GM15510 (cell line): ENCODE measurements around the gene INSRR.

Source experiments
- POLR2A ChIP-seq: IDR thresholded peaks from 3 replicates; pipeline ENCODE4 v1.6.1; 2011; ENCODE audit warnings: borderline replicate concordance; ENCODE audit not compliant: insufficient read length; ENCODE audit errors: extremely low read depth

Gene INSRR

DNA sequence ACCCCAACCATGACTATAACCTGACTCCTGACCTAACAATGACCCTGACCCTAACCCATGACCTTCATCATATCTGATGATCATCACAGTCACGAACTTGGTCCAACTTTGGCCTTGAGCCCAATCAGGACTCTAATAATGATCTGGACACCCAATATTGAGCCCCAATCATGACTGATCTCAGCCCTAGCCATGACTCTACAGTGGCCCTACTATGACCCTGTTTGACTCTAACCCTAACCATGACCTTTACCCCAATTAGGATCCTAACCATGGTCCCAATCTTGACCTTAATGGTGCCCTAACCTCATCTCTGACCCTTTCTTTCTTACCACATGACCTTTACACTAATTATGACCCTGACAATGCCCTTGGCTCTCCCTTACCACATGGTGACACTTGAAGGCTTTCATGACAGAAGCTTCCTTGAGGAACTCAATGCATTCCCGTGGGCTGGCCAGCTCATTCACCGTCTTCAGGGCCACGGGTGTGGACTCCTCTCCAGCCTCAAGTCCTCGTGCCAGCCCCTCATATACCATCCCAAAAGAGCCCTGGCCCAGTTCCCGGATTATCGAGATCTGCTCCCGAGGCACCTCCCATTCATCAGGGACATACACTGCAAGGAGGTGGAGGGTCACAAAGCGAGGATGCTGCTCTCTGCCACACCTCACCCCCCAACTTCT lies 16.2 kb downstream of the INSRR start:
- no peak for TF ChIP-seq POLR2A

GRCh38 chr1:156841295-156841855 lies 17.5 kb downstream of the INSRR start:
- TF ChIP-seq POLR2A = no peak

DNA sequence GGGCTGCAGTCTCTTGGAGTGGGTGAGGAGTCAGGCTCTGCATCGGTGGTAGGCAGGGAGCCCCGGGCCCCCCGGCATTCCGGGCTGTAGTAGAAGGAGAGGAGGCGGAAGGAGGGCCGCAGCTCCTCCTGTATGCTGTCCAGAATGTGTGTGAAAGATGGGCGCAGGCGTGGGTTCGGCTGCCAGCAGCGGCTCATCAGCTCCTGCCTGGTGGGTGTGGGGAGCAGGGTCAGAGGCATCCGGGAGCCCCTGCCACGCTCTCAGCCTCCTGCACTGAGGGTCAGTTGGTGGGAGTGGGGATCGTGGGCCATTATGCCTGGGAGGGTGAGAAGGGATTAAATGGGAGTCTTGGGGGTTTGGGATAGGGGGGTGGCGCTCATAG lies 18.0 kb downstream of the INSRR start:
- no peak for TF ChIP-seq POLR2A

DNA sequence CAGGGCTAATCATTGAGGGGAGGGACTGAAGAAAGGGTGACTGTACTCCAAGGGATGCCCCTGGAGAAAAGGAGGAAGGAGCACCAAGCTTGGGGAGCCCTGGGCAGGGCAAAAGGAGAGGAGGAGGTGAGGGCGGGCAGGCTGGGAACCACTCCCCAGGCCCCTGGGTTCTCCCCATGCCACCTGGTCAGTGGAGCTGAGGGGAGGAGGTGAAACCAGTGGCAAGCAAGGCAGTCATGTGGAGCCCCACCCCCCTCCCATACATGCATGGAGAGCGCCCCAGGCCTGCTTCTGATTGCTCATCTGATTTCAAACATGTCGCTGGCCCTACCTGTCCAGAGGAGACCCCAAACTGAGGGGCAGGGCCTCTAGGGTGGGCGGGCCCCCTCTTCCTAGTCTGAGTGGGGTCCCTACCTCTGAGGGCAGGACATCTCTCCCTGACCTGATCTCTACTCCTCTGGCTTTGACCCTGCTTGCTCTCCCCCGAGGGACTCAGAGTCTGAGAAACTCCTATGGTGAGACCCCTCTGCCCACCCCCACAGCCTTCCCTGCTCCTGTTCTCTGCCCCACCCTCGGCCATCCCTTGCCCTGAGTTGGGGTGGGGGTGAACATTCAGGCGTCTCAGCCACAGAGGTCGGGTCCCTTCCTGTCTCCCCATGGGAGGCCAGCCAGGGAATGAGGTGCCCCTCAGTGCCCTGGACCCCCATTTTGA lies 18.6 kb downstream of the INSRR start:
- TF ChIP-seq POLR2A = no peak

DNA sequence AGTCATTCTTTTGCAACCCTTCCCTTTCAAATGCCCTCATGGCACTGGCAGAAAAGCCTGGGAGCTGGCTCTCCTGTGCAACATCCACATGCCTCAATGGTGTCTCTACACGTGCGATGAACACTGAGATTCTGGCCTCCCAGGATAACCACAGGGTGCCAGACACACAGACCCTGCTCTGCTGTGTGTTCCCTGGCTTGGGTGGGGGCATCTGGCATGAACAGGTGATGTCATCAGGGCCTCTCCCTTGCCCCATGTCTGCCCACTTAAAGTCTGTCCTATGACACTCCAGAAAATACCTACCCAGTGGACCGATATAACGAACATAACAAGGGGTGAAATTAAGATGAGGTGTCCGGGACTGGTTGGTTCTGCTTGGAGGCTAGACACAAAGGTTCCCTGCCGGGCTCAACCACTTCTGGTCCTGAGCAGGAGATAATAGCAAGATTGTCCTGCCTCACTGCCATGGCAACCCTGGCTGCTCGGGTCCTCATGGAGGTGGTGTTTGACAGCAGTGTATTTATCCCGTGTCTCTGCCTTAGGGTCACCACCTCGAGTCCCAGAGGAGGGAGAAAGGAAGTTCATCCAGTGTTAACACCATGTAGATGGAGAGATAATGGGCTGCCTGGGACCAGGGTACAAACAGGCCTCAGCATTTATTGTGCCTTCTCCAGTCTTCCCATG lies 19.3 kb downstream of the INSRR start:
- no peak for TF ChIP-seq POLR2A

DNA sequence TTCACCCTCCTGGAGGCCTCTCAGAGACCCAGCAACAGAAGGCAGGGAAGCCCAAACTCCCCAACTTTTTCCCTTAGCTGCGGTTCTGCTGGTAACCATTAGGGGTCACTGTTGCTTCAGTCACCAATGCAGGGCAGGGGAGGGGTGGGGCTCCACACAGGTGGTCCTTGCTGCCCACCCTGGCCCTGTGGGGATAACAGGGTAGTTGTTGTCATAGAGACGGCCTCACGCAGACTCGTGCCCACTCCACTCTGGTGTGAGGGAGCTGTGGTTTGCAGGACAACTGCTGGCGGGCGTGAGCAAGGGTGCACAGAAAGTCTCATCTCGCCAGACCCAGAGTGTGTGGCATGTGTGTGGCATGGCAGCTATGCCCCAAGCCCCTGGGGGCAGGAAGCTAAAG lies 19.9 kb downstream of the INSRR start:
- TF ChIP-seq POLR2A = no peak

DNA sequence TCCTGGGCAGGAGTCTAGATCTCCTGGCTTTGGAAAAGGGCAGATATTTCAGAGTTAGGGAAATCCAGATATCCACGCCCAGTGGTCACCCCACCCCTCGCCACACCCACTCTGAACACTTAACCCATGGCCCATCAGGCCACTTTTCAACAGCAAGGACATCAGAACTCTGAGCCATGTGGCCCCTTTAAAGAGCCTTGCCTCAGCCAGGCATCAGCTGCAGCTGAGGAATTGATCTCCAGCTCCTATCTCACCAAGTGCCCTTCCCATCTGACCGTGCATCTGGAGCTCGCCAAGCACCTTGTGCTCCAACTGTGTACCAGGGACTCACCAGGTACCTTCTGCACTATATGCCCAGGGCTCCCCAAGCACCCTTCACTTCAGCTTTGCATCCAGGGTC lies 22.0 kb downstream of the INSRR start:
- TF ChIP-seq POLR2A = no peak

- no peak for TF ChIP-seq POLR2A
Measured at GRCh38 chr1:156836041-156836654, 22.8 kb downstream of the INSRR start.

DNA sequence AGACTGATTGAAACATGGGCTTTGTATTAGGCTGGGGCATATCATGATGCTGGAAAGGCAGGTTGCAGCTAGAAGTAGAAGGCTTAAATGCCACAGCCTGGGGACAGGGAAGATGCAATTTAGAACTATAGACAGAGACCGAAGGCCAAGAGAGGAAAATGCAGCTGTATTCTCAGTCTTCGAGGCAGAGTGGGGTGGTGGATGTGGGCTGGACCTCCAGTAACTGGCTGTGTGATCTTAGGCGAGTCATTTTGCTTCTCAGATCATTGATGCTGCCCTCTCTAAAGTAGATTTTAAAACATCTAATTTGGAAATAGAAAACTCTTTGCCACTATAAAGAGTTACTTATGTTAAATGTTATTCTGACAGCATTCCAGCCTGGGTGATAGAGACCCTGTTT lies 24.6 kb downstream of the INSRR start:
- no peak for TF ChIP-seq POLR2A

- no peak for TF ChIP-seq POLR2A
Measured at GRCh38 chr1:156833603-156834002, 25.3 kb downstream of the INSRR start.

GRCh38 chr1:156832434-156832833 lies 26.5 kb downstream of the INSRR start:
- no peak for TF ChIP-seq POLR2A

- no peak for TF ChIP-seq POLR2A
Measured at GRCh38 chr1:156828400-156829124, 30.4 kb downstream of the INSRR start.

DNA sequence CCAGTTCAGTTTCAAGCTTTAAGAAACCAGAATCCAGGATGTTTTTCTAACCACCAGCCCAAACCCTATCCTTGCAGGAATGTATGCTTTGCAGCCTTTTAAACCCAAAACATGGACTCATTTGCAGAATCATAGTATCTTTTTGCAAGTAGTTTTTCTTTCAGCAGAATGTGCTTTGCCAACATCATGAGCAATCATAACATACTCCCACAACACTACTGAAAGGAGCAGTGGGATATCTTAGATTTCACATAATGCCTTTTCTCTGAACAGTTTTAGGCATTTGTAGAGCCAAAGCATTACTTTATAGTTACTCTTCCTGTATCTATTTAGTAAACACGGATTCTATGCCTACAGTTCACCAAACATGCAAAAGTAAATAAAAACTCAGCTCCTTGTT lies 32.3 kb downstream of the INSRR start:
- no peak for TF ChIP-seq POLR2A

DNA sequence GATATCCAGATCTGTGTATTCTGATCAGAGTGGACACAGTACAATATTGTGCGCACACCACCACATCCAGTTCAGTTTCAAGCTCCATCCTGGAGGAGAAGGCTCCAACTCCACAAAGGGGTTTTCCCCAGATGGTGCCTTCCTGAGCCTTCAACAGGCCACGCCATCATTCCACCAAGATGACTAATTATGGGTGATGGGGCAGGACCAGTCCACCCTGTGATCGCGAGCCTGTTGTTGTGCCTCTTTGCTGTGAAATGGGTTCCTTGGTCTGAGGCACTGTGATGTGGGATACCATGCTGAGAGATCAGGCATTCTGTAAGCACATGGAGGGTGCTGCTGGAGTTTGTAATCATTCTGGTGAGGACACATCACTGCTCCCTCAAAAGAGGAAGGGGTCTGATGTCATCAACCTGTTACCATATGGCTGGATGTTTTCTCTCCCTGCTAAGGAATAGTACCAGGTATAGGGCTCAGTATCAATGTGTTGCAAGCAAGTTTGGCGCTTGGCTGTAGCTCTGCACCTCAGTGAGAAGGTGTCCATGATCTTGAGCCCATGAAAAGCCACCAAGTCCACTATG lies 35.6 kb downstream of the INSRR start:
- no peak for TF ChIP-seq POLR2A
